ENCODE data around the gene PRRX2.

The PRRX2 gene

DNA sequence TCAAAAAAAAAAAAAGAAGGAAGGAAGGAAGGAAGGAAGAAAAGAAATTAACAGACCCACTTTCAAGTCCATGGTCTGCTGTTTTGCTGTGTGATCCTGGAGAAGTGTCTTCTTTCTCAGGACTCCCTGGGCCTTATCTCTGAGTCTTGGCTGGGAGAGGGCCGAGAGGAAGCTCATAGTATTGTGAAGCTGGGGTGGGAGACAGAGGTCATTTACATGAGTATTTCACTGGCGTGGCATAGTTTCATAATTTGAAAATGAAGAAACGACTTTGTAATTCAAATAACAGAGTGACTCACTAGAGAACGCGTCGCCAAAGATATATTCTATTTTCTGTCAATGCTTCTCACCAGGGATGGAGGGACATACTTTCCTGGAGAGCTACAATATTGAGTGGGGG is 42.1 kb upstream of the PRRX2 start (continued):
- TF ChIP-seq ZNF121 (tag by site-specific recombination; IDR thresholded peaks at IDR 0.05), result no peak
- TF ChIP-seq ZNF398 (tag by site-specific recombination; IDR thresholded peaks at IDR 0.05), result no peak
- no peak for TF ChIP-seq ZNF785 (tag by site-specific recombination; IDR thresholded peaks at IDR 0.05)
- TF ChIP-seq ZNF292 (tag by site-specific recombination; IDR thresholded peaks at IDR 0.05; ENCODE audit: borderline replicate concordance, low read depth), result no peak
- TF ChIP-seq, protein P1, sequence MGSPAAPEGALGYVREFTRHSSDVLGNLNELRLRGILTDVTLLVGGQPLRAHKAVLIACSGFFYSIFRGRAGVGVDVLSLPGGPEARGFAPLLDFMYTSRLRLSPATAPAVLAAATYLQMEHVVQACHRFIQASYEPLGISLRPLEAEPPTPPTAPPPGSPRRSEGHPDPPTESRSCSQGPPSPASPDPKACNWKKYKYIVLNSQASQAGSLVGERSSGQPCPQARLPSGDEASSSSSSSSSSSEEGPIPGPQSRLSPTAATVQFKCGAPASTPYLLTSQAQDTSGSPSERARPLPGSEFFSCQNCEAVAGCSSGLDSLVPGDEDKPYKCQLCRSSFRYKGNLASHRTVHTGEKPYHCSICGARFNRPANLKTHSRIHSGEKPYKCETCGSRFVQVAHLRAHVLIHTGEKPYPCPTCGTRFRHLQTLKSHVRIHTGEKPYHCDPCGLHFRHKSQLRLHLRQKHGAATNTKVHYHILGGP (tag by site-specific recombination; IDR thresholded peaks at IDR 0.05), result no peak

DNA sequence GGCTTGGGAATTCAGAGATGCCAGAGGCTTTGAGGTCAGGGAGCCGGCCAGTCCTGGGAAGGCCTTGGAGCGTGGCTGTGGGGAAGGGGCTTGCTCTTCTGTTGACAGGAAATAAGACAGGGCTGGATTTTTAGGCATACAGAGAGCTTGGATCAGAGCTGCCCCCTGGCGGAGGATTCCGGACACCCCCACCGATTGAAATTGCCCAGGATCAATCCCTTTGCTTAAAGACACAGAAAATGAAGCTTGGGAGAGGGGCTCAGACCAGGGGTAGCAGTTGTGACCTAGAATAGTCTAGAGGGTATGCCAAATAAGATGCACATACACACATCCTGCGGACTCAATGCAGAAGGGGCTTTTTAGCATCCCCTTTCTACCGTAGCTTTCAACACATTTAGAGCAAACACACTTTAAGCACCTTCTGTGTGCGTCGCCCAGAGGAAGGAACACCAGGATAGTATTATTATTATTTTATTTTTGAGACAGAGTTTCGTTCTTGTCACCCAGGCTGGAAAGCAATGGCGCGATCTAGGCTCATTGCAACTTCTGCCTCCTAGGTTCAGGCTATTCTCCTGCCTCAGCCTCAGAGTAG is 41.2 kb upstream of the PRRX2 start:
- Histone ChIP-seq H3K4me1 (ENCODE audit: control insufficient read depth, insufficient read depth, low read length) (peaks cover 3% of the 10 kb centered on the region; the same call in 1 of the 2 replicates), H3K4me3 (ENCODE audit: low read depth, low read length) (no peak overlapping the region), H3K27ac (ENCODE audit: extremely low read depth, low read depth, low read length) (no peak overlapping the region), H3K9me3 (ENCODE audit: control insufficient read depth, insufficient read depth, low read depth, low read length) (no peaks in the 10 kb centered on the region), H3K36me3 (ENCODE audit: control insufficient read depth in 2 of 2, insufficient read depth in 1 of 2, low read length in 2 of 2) (peaks cover 0 to 19% of the 10 kb centered on the region in 2 experiments; a peak in 1 of 3 replicates)
- ChIA-PET CTCF (interaction anchor here (0.6 to 23.4 kb wide), 45 partner anchors 8 to 765 kb away, joined by 3 to 507 read pairs (median 5); partner anchors contain the start of genes ASB6, IER5L, PTGES and TOR1B), POLR2A (interaction anchor here (0.6 to 1.7 kb wide), 10 partner anchors 23 to 514 kb away, joined by 3 to 7 read pairs (median 4); partner anchors contain the start of genes CRAT and IER5L)
- TF ChIP-seq, protein P2, sequence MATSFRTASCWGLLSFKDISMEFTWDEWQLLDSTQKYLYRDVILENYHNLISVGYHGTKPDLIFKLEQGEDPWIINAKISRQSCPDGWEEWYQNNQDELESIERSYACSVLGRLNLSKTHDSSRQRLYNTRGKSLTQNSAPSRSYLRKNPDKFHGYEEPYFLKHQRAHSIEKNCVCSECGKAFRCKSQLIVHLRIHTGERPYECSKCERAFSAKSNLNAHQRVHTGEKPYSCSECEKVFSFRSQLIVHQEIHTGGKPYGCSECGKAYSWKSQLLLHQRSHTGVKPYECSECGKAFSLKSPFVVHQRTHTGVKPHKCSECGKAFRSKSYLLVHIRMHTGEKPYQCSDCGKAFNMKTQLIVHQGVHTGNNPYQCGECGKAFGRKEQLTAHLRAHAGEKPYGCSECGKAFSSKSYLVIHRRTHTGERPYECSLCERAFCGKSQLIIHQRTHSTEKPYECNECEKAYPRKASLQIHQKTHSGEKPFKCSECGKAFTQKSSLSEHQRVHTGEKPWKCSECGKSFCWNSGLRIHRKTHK (tag by site-specific recombination; IDR thresholded peaks at IDR 0.05), result no peak
- TF ChIP-seq ZEB2 (tag by site-specific recombination; IDR thresholded peaks at IDR 0.05) (no peak), ZNF2 (tag by site-specific recombination; IDR thresholded peaks at IDR 0.05) (peak; percentile 49; the same call in 1 of the 2 replicates), ZNF626 (tag by site-specific recombination; IDR thresholded peaks at IDR 0.05) (no peak), ZNF140 (tag by site-specific recombination; IDR thresholded peaks at IDR 0.05) (no peak), ZNF654 (tag by site-specific recombination; IDR thresholded peaks at IDR 0.05; ENCODE audit: low read depth) (peak; percentile 35), GLI2 (tag by site-specific recombination; IDR thresholded peaks at IDR 0.05; ENCODE audit: borderline replicate concordance, low read depth) (no peak), ZNF335 (tag by site-specific recombination; conservative IDR thresholded peaks at IDR 0.05) (0 out of 2 replicates have a peak, but pooled peaks have one; percentile 3)
- TF ChIP-seq, protein P3, sequence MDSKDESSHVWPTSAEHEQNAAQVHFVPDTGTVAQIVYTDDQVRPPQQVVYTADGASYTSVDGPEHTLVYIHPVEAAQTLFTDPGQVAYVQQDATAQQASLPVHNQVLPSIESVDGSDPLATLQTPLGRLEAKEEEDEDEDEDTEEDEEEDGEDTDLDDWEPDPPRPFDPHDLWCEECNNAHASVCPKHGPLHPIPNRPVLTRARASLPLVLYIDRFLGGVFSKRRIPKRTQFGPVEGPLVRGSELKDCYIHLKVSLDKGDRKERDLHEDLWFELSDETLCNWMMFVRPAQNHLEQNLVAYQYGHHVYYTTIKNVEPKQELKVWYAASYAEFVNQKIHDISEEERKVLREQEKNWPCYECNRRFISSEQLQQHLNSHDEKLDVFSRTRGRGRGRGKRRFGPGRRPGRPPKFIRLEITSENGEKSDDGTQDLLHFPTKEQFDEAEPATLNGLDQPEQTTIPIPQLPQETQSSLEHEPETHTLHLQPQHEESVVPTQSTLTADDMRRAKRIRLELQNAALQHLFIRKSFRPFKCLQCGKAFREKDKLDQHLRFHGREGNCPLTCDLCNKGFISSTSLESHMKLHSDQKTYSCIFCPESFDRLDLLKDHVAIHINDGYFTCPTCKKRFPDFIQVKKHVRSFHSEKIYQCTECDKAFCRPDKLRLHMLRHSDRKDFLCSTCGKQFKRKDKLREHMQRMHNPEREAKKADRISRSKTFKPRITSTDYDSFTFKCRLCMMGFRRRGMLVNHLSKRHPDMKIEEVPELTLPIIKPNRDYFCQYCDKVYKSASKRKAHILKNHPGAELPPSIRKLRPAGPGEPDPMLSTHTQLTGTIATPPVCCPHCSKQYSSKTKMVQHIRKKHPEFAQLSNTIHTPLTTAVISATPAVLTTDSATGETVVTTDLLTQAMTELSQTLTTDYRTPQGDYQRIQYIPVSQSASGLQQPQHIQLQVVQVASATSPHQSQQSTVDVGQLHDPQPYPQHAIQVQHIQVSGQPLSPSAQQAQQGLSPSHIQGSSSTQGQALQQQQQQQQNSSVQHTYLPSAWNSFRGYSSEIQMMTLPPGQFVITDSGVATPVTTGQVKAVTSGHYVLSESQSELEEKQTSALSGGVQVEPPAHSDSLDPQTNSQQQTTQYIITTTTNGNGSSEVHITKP (tag by site-specific recombination; IDR thresholded peaks at IDR 0.05), result peak; percentile 31; the same call in 1 of the 2 replicates
- TF ChIP-seq, protein P4, sequence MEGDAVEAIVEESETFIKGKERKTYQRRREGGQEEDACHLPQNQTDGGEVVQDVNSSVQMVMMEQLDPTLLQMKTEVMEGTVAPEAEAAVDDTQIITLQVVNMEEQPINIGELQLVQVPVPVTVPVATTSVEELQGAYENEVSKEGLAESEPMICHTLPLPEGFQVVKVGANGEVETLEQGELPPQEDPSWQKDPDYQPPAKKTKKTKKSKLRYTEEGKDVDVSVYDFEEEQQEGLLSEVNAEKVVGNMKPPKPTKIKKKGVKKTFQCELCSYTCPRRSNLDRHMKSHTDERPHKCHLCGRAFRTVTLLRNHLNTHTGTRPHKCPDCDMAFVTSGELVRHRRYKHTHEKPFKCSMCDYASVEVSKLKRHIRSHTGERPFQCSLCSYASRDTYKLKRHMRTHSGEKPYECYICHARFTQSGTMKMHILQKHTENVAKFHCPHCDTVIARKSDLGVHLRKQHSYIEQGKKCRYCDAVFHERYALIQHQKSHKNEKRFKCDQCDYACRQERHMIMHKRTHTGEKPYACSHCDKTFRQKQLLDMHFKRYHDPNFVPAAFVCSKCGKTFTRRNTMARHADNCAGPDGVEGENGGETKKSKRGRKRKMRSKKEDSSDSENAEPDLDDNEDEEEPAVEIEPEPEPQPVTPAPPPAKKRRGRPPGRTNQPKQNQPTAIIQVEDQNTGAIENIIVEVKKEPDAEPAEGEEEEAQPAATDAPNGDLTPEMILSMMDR (tag by site-specific recombination; IDR thresholded peaks at IDR 0.05), result peak; percentile 40; the same call in 1 of the 2 replicates
- TF ChIP-seq, protein P5, sequence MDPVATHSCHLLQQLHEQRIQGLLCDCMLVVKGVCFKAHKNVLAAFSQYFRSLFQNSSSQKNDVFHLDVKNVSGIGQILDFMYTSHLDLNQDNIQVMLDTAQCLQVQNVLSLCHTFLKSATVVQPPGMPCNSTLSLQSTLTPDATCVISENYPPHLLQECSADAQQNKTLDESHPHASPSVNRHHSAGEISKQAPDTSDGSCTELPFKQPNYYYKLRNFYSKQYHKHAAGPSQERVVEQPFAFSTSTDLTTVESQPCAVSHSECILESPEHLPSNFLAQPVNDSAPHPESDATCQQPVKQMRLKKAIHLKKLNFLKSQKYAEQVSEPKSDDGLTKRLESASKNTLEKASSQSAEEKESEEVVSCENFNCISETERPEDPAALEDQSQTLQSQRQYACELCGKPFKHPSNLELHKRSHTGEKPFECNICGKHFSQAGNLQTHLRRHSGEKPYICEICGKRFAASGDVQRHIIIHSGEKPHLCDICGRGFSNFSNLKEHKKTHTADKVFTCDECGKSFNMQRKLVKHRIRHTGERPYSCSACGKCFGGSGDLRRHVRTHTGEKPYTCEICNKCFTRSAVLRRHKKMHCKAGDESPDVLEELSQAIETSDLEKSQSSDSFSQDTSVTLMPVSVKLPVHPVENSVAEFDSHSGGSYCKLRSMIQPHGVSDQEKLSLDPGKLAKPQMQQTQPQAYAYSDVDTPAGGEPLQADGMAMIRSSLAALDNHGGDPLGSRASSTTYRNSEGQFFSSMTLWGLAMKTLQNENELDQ (tag by site-specific recombination; IDR thresholded peaks at IDR 0.05; ENCODE audit: low read depth), result no peak
- TF ChIP-seq, protein P6, sequence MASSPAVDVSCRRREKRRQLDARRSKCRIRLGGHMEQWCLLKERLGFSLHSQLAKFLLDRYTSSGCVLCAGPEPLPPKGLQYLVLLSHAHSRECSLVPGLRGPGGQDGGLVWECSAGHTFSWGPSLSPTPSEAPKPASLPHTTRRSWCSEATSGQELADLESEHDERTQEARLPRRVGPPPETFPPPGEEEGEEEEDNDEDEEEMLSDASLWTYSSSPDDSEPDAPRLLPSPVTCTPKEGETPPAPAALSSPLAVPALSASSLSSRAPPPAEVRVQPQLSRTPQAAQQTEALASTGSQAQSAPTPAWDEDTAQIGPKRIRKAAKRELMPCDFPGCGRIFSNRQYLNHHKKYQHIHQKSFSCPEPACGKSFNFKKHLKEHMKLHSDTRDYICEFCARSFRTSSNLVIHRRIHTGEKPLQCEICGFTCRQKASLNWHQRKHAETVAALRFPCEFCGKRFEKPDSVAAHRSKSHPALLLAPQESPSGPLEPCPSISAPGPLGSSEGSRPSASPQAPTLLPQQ (tag by site-specific recombination; IDR thresholded peaks at IDR 0.05), result no peak
- TF ChIP-seq, protein P7, sequence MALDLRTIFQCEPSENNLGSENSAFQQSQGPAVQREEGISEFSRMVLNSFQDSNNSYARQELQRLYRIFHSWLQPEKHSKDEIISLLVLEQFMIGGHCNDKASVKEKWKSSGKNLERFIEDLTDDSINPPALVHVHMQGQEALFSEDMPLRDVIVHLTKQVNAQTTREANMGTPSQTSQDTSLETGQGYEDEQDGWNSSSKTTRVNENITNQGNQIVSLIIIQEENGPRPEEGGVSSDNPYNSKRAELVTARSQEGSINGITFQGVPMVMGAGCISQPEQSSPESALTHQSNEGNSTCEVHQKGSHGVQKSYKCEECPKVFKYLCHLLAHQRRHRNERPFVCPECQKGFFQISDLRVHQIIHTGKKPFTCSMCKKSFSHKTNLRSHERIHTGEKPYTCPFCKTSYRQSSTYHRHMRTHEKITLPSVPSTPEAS (tag by site-specific recombination; IDR thresholded peaks at IDR 0.05), result no peak

All from HEK293 (cell line).